ENCODE measurements around the gene MS4A6E. TPM values are rescaled to one million over a fixed set of nuclear protein-coding genes. Genes with fewer than 3 reads are reported as not detected.

Gene MS4A6E
- total RNA-seq, 1 experiment from 2014 or later: not detected

DNA sequence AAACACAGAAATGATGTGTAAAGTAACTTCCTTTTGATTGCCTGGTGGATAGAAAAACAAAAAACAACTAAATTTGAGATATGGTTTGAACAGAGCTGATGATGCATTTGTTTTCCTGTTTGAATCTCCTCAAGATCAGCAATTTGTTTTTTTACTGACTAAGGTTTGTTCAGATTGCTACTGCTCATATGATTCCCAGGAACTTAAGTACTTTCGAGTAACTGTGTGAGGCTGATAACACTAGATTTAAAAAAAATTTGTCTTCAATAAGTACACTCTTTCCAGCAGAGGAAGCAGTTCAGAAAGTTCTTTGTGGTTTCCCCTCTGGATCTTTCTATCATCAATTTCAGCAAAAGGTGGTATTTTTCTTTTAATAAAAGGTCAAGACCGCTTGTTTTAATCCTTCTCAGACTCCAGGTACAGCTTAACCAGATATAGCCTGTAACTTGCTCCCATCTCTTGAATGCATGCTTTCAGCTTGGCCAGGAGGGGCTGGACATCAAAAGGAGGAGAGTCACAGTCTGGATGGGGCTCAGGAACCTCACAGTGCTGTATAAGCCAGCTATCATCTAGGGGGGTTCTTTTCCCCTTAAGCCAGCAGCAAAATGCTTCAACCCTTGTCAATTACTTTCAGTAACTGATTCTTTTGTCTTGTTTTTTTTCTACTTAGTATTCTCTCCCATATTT, 12.3 kb upstream of the MS4A6E start:
- Histone ChIP-seq H2AFZ (no peak overlapping the region), H3K36me3 (ENCODE audit: low read depth) (no peaks in the 10 kb centered on the region), H3K9me3 (ENCODE audit: insufficient read depth, low read depth) (no peaks in the 10 kb centered on the region), H3F3A (ENCODE audit: insufficient read depth, low read depth) (no peaks in the 10 kb centered on the region), H3K4me3 (no peak overlapping the region), H3K4me1 (replicated peaks; ENCODE audit: insufficient read depth) (no peaks in the 10 kb centered on the region), H3K27ac (no peak overlapping the region), H3K9me2 (ENCODE audit: insufficient read depth) (no peaks in the 10 kb centered on the region), H3K4me2 (no peak overlapping the region), H4K20me1 (ENCODE audit: insufficient read depth) (no peaks in the 10 kb centered on the region), H3K27me3 (ENCODE audit: insufficient read depth, low read depth) (no peaks in the 10 kb centered on the region), H3K79me2 (ENCODE audit: low read depth) (no peaks in the 10 kb centered on the region)
- intact Hi-C loops (cut with micrococcal nuclease; ENCODE audit: unreplicated experiment): no loop called here
- BruUV-seq (replicated peaks): no TSS peak
- CTCF ChIA-PET: no interaction called here
- POLR2A ChIA-PET (ENCODE audit: unreplicated experiment): no interaction called here
- no peak for DNase-seq
- no peak for TF ChIP-seq EZH2 (IDR thresholded peaks at IDR 0.05; ENCODE audit: low read depth)
- TF ChIP-seq, protein P1, sequence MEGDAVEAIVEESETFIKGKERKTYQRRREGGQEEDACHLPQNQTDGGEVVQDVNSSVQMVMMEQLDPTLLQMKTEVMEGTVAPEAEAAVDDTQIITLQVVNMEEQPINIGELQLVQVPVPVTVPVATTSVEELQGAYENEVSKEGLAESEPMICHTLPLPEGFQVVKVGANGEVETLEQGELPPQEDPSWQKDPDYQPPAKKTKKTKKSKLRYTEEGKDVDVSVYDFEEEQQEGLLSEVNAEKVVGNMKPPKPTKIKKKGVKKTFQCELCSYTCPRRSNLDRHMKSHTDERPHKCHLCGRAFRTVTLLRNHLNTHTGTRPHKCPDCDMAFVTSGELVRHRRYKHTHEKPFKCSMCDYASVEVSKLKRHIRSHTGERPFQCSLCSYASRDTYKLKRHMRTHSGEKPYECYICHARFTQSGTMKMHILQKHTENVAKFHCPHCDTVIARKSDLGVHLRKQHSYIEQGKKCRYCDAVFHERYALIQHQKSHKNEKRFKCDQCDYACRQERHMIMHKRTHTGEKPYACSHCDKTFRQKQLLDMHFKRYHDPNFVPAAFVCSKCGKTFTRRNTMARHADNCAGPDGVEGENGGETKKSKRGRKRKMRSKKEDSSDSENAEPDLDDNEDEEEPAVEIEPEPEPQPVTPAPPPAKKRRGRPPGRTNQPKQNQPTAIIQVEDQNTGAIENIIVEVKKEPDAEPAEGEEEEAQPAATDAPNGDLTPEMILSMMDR (conservative IDR thresholded peaks at IDR 0.05): no peak

DNA sequence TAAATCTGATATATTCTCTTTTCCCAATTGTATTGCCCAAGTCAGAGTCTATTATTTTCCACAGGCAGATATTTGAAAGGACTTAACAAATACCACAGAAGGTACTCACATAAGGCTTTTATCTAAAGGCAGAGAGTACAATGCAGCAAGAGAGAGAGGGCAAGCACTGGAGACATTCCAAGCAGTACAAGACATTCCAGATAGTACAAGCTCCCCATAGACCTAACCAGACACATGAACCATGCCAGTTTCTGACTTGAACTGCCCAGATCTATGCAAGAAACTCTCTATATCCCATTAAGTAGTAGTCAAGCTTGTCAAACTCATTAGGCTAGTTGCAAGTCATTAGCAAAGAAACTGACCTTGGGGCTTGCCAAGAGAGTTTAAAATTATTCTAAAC, 11.2 kb upstream of the MS4A6E start:
- no TSS peak for BruUV-seq (replicated peaks)
- CTCF ChIA-PET: no interaction called here

DNA sequence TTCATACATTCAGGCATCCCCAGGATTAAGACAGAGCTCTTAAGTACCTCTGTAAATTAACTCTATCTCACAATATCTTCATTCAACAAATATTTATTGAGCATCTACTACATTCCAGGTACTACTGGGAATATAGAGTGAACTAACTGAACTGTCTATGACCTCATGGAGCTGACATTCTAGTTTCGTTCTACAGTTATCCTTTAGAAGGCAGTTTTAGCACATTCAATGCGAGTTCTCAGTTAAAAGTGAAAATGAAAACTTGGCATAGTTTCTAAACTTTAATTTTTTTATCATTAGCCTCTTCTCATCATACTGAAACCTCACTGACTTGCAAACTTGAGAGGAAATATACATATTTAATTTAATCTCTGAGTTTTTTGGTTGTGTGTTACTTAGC, 10.7 kb upstream of the MS4A6E start:
- POLR2A ChIA-PET (ENCODE audit: unreplicated experiment): no interaction called here
- CTCF ChIA-PET: no interaction called here
- intact Hi-C loops (cut with micrococcal nuclease; ENCODE audit: unreplicated experiment): no loop called here
- Histone ChIP-seq H3K27ac (no peak overlapping the region), H3K4me1 (replicated peaks; ENCODE audit: insufficient read depth) (no peaks in the 10 kb centered on the region), H3K9me3 (ENCODE audit: insufficient read depth, low read depth) (peaks cover 3% of the 10 kb centered on the region; the same call in 1 of the 2 replicates), H3K79me2 (ENCODE audit: low read depth) (no peaks in the 10 kb centered on the region), H3K4me2 (no peak overlapping the region), H2AFZ (no peak overlapping the region), H3K27me3 (ENCODE audit: insufficient read depth, low read depth) (no peaks in the 10 kb centered on the region), H3K9me2 (ENCODE audit: insufficient read depth) (no peaks in the 10 kb centered on the region), H3K36me3 (ENCODE audit: low read depth) (no peaks in the 10 kb centered on the region), H3F3A (ENCODE audit: insufficient read depth, low read depth) (no peaks in the 10 kb centered on the region), H3K4me3 (no peak overlapping the region), H4K20me1 (ENCODE audit: insufficient read depth) (no peaks in the 10 kb centered on the region)
- TF ChIP-seq EZH2 (IDR thresholded peaks at IDR 0.05; ENCODE audit: low read depth): no peak
- TF ChIP-seq, protein P1 (conservative IDR thresholded peaks at IDR 0.05): no peak
- BruUV-seq (replicated peaks): no TSS peak
- DNase-seq: no peak

More for the DNA sequence above, 11.2 kb upstream of the MS4A6E start:
- no peaks in the 10 kb centered on the region for H3K79me2 ChIP-seq (ENCODE audit: low read depth)
- H3K36me3 ChIP-seq (ENCODE audit: low read depth): no peaks in the 10 kb centered on the region
- intact Hi-C loops (cut with micrococcal nuclease; ENCODE audit: unreplicated experiment): no loop called here
- H3K27me3 ChIP-seq (ENCODE audit: insufficient read depth, low read depth): no peaks in the 10 kb centered on the region
- POLR2A ChIA-PET (ENCODE audit: unreplicated experiment): no interaction called here
- no peak for TF ChIP-seq EZH2 (IDR thresholded peaks at IDR 0.05; ENCODE audit: low read depth)
- no peak overlapping the region for H3K27ac ChIP-seq
- no peak overlapping the region for H3K4me2 ChIP-seq
- H3K4me1 ChIP-seq (replicated peaks; ENCODE audit: insufficient read depth): no peaks in the 10 kb centered on the region
- DNase-seq: no peak
- no peak overlapping the region for H3K4me3 ChIP-seq
- H3F3A ChIP-seq (ENCODE audit: insufficient read depth, low read depth): no peaks in the 10 kb centered on the region
- H3K9me3 ChIP-seq (ENCODE audit: insufficient read depth, low read depth): peaks cover 3% of the 10 kb centered on the region; the same call in 1 of the 2 replicates
- H4K20me1 ChIP-seq (ENCODE audit: insufficient read depth): no peaks in the 10 kb centered on the region
- no peak overlapping the region for H2AFZ ChIP-seq
- no peaks in the 10 kb centered on the region for H3K9me2 ChIP-seq (ENCODE audit: insufficient read depth)

DNA sequence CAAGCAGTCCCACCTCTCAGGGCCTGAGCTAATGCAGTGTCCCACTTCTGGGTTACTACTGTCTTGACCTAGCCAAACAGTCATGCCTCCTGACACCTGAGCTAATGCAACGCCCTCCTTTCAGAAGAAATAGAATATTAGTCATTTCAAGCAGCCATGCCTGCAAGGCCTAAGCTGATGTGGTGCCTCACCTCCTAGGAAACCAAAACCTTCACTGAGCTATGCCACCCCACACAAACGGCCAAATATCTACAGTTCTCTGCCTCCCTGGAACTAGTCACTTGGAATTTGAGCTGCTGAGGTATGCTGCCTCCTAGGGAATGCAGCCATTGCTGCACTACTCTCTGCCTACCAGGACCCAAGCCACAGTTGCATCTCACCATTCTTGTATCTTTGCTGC, 8.3 kb upstream of the MS4A6E start:
- Histone ChIP-seq H3K79me2 (ENCODE audit: low read depth) (no peaks in the 10 kb centered on the region), H2AFZ (no peak overlapping the region), H3K4me2 (no peak overlapping the region), H3K4me1 (replicated peaks; ENCODE audit: insufficient read depth) (no peaks in the 10 kb centered on the region), H4K20me1 (ENCODE audit: insufficient read depth) (no peaks in the 10 kb centered on the region), H3K4me3 (no peak overlapping the region), H3K9me2 (ENCODE audit: insufficient read depth) (no peaks in the 10 kb centered on the region), H3K9me3 (ENCODE audit: insufficient read depth, low read depth) (peaks cover 3% of the 10 kb centered on the region; the same call in 1 of the 2 replicates), H3K36me3 (ENCODE audit: low read depth) (no peaks in the 10 kb centered on the region), H3F3A (ENCODE audit: insufficient read depth, low read depth) (no peaks in the 10 kb centered on the region), H3K27ac (no peak overlapping the region), H3K27me3 (ENCODE audit: insufficient read depth, low read depth) (no peaks in the 10 kb centered on the region)
- no TSS peak for BruUV-seq (replicated peaks)
- no peak for DNase-seq
- CTCF ChIA-PET: no interaction called here
- POLR2A ChIA-PET (ENCODE audit: unreplicated experiment): no interaction called here
- no peak for TF ChIP-seq EZH2 (IDR thresholded peaks at IDR 0.05; ENCODE audit: low read depth)
- TF ChIP-seq, protein P1 (conservative IDR thresholded peaks at IDR 0.05): no peak
- intact Hi-C loops (cut with micrococcal nuclease; ENCODE audit: unreplicated experiment): no loop called here

All from PC-9 (cell line).